ENCODE data around the gene ZNF416.
A peak's percentile ranks its signal among the peaks of the same experiment; 100 is the strongest.

The ZNF416 gene

GRCh38 chr19:57578487-57579205, at the start of gene ZNF416:
ZNF416 (minus strand) TSS chr19:57578911; CDS start chr19:57578704, 207 bp downstream.
- TF ChIP-seq CTCF (IDR thresholded peaks at IDR 0.05; ENCODE audit: low read length, missing control alignments): peak; percentile 10
- H3K4me3 ChIP-seq (replicated peaks; ENCODE audit: low read depth, low read length): peak within 1 kb of the TSS; percentile 84
- peak; percentile 99 for DNase-seq (ENCODE audit: low read depth)

GRCh38 chr19:57623091-57623490, 44.4 kb upstream of the ZNF416 start:
- H3K4me3 ChIP-seq (replicated peaks; ENCODE audit: low read depth, low read length): no peak overlapping the region
- no peak for DNase-seq (ENCODE audit: low read depth)

GRCh38 chr19:57620673-57621348, 42.1 kb upstream of the ZNF416 start:
- peak; percentile 35 for DNase-seq (ENCODE audit: low read depth)
- H3K4me3 ChIP-seq (replicated peaks; ENCODE audit: low read depth, low read length): no peak overlapping the region

More at GRCh38 chr19:57623091-57623490, 44.4 kb upstream of the ZNF416 start:
- no peak for TF ChIP-seq CTCF (IDR thresholded peaks at IDR 0.05; ENCODE audit: low read length, missing control alignments)

GRCh38 chr19:57615346-57615745, 36.6 kb upstream of the ZNF416 start:
- no peak for DNase-seq (ENCODE audit: low read depth)
- TF ChIP-seq CTCF (IDR thresholded peaks at IDR 0.05; ENCODE audit: low read length, missing control alignments): no peak
- H3K4me3 ChIP-seq (replicated peaks; ENCODE audit: low read depth, low read length): peak overlapping the region; percentile 80

More at GRCh38 chr19:57620673-57621348, 42.1 kb upstream of the ZNF416 start:
- no peak for TF ChIP-seq CTCF (IDR thresholded peaks at IDR 0.05; ENCODE audit: low read length, missing control alignments)

- peak; percentile 8 for TF ChIP-seq CTCF (IDR thresholded peaks at IDR 0.05; ENCODE audit: low read length, missing control alignments)
- DNase-seq (ENCODE audit: low read depth): peak; percentile 92
- H3K4me3 ChIP-seq (replicated peaks; ENCODE audit: low read depth, low read length): peak within 1 kb of the TSS; percentile 80
Observed at GRCh38 chr19:57613941-57614743, 35.4 kb upstream of the ZNF416 start, which contains the start of gene ZNF134. ZNF134 (plus strand) TSS chr19:57614242; CDS start chr19:57619469, 5,227 bp downstream.

GRCh38 chr19:57611113-57611512, 32.4 kb upstream of the ZNF416 start:
- TF ChIP-seq CTCF (IDR thresholded peaks at IDR 0.05; ENCODE audit: low read length, missing control alignments): no peak
- DNase-seq (ENCODE audit: low read depth): no peak
- no peak overlapping the region for H3K4me3 ChIP-seq (replicated peaks; ENCODE audit: low read depth, low read length)

Data from fibroblast of pulmonary artery (primary cell).